HEK293T (cell line): ENCODE results near the gene JMJD1C.

Experiments used
- ARNT ChIP-seq: fragments of 450-650 bp; IDR thresholded peaks from 2 replicates; pipeline ENCODE4 v1.6.1; 2017; ENCODE audit warnings: mild to moderate bottlenecking
- BHLHE40 ChIP-seq: fragments of 450-650 bp; IDR thresholded peaks from 2 replicates; pipeline ENCODE4 v1.6.1; 2016; ENCODE audit warnings: mild to moderate bottlenecking, moderate library complexity, borderline replicate concordance
- CTBP1 ChIP-seq: fragments of 450-650 bp; IDR thresholded peaks from 2 replicates; pipeline ENCODE4 v1.6.1; 2016; ENCODE audit warnings: borderline replicate concordance
- FOXA1 ChIP-seq: fragments of 450-650 bp; IDR thresholded peaks from 2 replicates; pipeline ENCODE4 v1.6.1; 2016; ENCODE audit warnings: mild to moderate bottlenecking
- FOXK2 ChIP-seq: fragments of 450-650 bp; IDR thresholded peaks from 2 replicates; pipeline ENCODE4 v1.6.1; 2016; ENCODE audit warnings: mild to moderate bottlenecking
- FOXM1 ChIP-seq: fragments of 450-650 bp; IDR thresholded peaks from 2 replicates; pipeline ENCODE4 v1.6.1; 2017; ENCODE audit warnings: mild to moderate bottlenecking, borderline replicate concordance
- HDGF ChIP-seq: fragments of 450-650 bp; IDR thresholded peaks from 2 replicates; pipeline ENCODE4 v1.6.1; 2017; ENCODE audit warnings: antibody characterized with exemption, borderline replicate concordance
- L3MBTL2 ChIP-seq: fragments of 450-650 bp; conservative IDR thresholded peaks from 2 replicates; pipeline ENCODE4 v1.6.1; 2016; ENCODE audit warnings: mild to moderate bottlenecking
- LEF1 ChIP-seq: fragments of 450-650 bp; IDR thresholded peaks from 2 replicates; pipeline ENCODE4 v1.6.1; 2017; ENCODE audit warnings: mild to moderate bottlenecking, borderline replicate concordance
- SP1 ChIP-seq: fragments of 450-650 bp; IDR thresholded peaks from 2 replicates; pipeline ENCODE4 v1.6.1; 2017
- SUZ12 ChIP-seq: fragments of 450-650 bp; IDR thresholded peaks from 2 replicates; pipeline ENCODE4 v1.6.1; 2016; ENCODE audit warnings: mild to moderate bottlenecking
- ZNF384 ChIP-seq: fragments of 450-650 bp; IDR thresholded peaks from 2 replicates; pipeline ENCODE4 v1.6.1; 2016

DNA sequence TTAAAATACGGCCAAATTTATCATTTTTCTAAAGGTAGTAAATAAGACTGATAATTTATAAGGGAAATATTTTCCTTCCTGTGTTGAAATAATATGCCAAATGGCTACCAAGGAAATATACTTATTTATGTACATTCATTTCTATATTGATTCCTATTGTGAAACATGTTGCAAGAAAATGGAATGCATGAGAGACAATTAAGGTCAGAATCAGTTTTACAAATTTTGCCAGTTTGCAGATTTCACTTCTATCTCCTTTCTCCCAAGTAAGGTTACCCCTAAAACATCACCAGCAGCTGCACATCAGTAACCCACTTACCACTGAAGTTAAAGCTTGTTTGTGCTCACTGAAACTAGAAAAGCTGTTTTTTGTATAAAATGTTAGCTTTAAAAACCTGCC is 36.2 kb upstream of the JMJD1C start:
- TF ChIP-seq FOXK2 (no peak), SP1 (no peak), ZNF384 (no peak), BHLHE40 (no peak), FOXA1 (no peak), SUZ12 (no peak), L3MBTL2 (no peak), LEF1 (no peak), CTBP1 (no peak), HDGF (no peak), FOXM1 (no peak), ARNT (no peak)
